AG09309 (cell line): ENCODE measurements around the gene JARID2.

Experiments used
- DNase-seq: peaks from one replicate; pipeline ENCODE4 v3.0.0-alpha.2; 2010; ENCODE audit warnings: low read depth
- H3K4me3 ChIP-seq: 2 replicates; pipeline ENCODE4 v1.5.1; 2011; ENCODE audit warnings: mild to moderate bottlenecking, low read depth, low read length, moderate library complexity; ENCODE audit not compliant: control insufficient read depth
- TF ChIP-seq, protein P1 (sequence below): IDR thresholded peaks from 2 replicates; pipeline ENCODE4 v1.5.1; 2011; ENCODE audit warnings: mild to moderate bottlenecking, low read depth, low read length, inconsistent platforms; ENCODE audit not compliant: insufficient read depth, control insufficient read depth; ENCODE audit errors: missing control alignments

JARID2 gene

DNA sequence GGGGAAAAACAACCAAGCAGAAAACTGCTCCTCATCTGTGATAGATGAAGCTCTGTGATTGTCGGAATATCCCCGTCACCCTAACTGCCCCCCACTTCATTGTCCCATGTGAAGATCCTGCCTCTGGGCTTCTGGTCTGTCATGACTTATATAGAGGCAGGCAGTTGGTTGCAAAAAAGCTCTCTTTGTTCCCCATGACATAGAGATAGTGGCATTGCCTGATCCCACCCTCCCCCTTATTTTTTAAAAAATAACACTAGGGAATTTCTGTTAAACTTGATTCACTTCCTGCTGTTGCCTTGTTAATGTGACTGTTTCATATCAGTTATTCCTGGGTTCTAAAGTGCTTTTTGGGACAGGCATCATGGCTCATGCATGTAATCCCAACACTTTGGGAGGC lies 203.1 kb downstream of the JARID2 start:
- no peak for DNase-seq
- TF ChIP-seq, protein P1, sequence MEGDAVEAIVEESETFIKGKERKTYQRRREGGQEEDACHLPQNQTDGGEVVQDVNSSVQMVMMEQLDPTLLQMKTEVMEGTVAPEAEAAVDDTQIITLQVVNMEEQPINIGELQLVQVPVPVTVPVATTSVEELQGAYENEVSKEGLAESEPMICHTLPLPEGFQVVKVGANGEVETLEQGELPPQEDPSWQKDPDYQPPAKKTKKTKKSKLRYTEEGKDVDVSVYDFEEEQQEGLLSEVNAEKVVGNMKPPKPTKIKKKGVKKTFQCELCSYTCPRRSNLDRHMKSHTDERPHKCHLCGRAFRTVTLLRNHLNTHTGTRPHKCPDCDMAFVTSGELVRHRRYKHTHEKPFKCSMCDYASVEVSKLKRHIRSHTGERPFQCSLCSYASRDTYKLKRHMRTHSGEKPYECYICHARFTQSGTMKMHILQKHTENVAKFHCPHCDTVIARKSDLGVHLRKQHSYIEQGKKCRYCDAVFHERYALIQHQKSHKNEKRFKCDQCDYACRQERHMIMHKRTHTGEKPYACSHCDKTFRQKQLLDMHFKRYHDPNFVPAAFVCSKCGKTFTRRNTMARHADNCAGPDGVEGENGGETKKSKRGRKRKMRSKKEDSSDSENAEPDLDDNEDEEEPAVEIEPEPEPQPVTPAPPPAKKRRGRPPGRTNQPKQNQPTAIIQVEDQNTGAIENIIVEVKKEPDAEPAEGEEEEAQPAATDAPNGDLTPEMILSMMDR: no peak

DNA sequence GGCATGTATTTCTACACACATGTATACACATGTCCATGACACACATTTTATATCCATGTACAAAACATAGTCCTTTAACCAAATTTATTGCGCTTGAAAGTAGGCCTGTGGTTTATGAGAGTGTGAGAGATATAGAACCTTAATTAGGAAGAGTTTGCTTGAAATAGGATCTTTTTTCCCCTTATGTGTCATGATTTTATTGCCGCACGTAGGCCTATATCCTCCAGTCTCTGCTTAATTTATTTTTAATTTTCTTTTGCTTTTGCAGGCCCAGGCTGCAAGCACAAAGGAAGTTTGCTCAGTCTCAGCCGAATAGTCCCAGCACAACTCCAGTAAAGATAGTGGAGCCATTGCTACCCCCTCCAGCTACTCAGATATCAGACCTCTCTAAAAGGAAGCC lies 205.9 kb downstream of the JARID2 start:
- H3K4me3 ChIP-seq: no peak overlapping the region
- TF ChIP-seq, protein P1: no peak
- no peak for DNase-seq

More for the DNA sequence above, 203.1 kb downstream of the JARID2 start:
- no peak overlapping the region for H3K4me3 ChIP-seq

DNA sequence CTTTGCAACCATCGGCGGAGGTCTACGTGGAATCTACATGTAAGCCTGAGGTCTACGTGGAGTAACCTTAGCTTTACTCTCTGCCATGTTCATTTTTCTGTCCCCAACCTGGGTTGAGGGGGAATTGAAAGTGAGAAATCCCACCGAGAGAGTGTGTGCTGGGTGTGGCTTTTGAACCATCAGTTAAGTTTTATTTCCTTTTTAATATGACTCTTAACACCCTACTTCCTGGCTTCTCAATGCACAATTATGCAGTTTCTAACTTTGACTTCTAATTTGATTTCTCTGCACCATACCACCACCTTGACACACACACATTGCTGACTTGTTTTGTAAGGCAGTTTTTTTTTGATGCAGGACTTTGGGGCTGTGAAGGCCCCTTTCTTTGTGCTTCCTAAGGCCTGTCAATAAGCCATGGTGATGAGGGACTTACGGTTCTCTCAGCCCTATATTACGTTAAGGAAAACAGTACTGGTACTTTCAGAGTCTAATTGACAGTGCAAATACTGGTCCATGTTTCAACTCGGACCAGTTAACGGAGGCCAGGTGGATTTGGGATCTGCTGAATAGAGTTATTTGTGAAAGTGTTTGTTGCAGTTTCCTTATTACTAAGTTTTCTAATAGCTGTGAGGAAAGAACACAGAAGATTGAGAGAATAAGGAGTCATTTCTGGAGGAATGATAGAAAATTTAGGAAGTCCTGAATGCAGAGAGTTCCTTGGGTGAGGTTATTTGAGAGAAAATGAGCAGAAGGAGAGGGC lies 206.5 kb downstream of the JARID2 start:
- H3K4me3 ChIP-seq: no peak overlapping the region
- DNase-seq: no peak
- TF ChIP-seq, protein P1: no peak

DNA sequence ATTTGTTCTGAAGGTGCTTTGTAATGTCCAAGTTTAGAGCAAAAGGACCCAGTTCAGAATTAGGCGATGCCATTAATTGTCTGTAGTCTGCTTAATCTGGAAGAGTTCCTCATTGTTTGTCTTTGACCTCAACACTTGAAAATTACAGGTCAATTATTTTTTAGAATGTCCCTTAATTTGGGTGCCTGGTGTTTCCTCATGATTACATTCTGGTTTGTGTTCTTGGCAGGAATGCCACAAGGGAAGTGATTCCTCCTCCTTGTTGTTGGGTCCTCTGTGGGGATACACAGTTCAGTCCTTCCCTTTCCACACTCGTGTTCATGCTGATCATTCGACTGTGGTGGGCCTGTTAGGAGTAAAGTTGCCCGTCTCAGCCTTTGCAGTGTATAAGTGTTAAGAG lies 207.3 kb downstream of the JARID2 start:
- TF ChIP-seq, protein P1: no peak
- DNase-seq: no peak
- no peak overlapping the region for H3K4me3 ChIP-seq

DNA sequence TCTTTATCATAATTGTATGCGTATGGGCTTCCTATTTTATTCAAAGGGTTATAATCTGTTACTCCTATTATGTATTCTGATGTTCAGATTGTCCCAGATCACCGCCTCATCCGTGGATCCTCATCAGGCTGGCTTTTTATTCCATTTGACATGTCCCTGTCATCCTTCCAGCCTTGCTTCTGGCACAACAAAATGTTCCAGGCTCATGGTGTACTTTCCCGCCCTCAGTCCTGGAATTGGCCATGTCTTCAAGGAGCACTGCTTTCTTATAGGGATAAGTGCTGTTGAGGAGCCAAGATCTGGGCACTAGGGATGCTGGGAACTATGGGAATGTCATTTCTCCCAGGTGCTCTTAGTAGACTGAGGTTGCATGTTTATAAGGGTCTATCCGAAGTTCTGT lies 207.8 kb downstream of the JARID2 start:
- TF ChIP-seq, protein P1: no peak
- no peak for DNase-seq
- no peak overlapping the region for H3K4me3 ChIP-seq

DNA sequence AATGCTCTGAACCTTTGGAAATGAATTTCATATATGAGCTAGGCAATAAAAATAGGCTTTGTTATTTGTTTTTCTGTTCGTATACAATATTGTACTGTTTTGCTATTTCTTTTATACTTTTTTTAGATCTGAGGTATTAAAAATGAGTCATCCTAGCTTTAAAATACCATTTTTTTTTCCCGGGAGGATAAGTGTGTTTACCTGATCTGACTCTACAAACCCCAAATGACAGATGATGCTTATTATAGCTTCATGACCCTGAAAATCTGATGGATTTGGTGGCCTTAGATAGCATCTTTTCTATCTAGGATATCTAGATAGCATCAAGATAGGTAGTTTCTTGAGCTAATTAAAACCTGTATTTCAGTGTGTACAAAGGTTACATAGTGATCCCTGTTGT lies 210.6 kb downstream of the JARID2 start:
- no peak for DNase-seq
- TF ChIP-seq, protein P1: no peak

More for the DNA sequence above, 210.6 kb downstream of the JARID2 start:
- H3K4me3 ChIP-seq: no peak overlapping the region
